ENCODE results near the gene PIK3R6. TPM values are rescaled to one million over a fixed set of nuclear protein-coding genes. Genes with fewer than 3 reads are reported as not detected.

Gene PIK3R6
- total RNA-seq, result 1 to 10 TPM in 2 of 4 donors, under 1 TPM in 2; 0.59 to 4.8 (median 1.7) TPM

GRCh38 chr17:8867361-8867981, at the start of gene PIK3R6:
Gene PIK3R6, minus strand, starts transcription at chr17:8867674. Its CDS starts 17,880 bp downstream, at chr17:8849794.
- no peak within 1 kb of the TSS for H3K27ac ChIP-seq
- no peaks in the 10 kb centered on the region for H3K36me3 ChIP-seq
- no peaks in the 10 kb centered on the region for H3K27me3 ChIP-seq
- peaks cover 0 to 7% (median 0%) of the 10 kb centered on the region in 4 donors for H3K9me3 ChIP-seq
- H3K4me3 ChIP-seq, result peak within 1 kb of the TSS in 1 of 4 donors; percentile 31
- WGBS, 2 donors, result 43 to 49% methylated on average over 11 to 12 of the region's 12 CpGs
- no peak for DNase-seq (ENCODE audit: low spot score in 2 of 2)
- no peaks in the 10 kb centered on the region for H3K4me1 ChIP-seq
- TF ChIP-seq POLR2A (IDR thresholded peaks at IDR 0.05), result no peak

- Histone ChIP-seq H3K27ac (peak overlapping the region in 2 of 4 donors; percentile 70 to 71), H3K27me3 (no peaks in the 10 kb centered on the region), H3K36me3 (no peaks in the 10 kb centered on the region), H3K4me1 (no peaks in the 10 kb centered on the region), H3K9me3 (peaks cover 0 to 29% (median 0%) of the 10 kb centered on the region in 4 donors), H3K4me3 (no peak overlapping the region)
- no peak for TF ChIP-seq CTCF (IDR thresholded peaks at IDR 0.05)
- no peak for TF ChIP-seq POLR2A (IDR thresholded peaks at IDR 0.05)
- no peak for TF ChIP-seq EP300 (IDR thresholded peaks at IDR 0.05)
- 64 to 70% methylated on average over 7 of the region's 7 CpGs for WGBS, 2 donors
- DNase-seq (ENCODE audit: low spot score in 2 of 2), result no peak
Observed at GRCh38 chr17:8916466-8916865, 49.0 kb upstream of the PIK3R6 start.

DNA sequence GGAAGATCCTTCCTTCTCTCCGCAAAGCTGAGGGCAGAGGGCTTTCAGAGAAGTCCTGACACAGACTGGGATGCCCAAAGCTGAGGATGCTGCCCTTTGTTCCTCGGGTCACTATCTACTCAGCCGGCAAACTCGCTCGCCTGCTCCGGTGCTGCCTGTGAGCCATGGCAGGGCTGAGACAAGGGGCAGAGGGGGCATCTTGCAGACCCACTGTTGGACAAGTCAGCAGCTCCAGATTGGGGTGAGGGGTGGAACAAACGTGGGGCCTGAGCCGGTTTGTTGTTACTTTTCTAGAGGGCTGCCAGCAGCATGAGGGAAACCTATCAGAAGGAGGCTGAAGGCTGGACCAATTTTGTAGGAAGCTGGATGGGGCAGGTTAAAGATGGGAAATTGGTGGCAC, 47.1 kb upstream of the PIK3R6 start:
- Histone ChIP-seq H3K27ac (no peak overlapping the region), H3K4me3 (no peak overlapping the region), H3K4me1 (no peaks in the 10 kb centered on the region), H3K9me3 (peaks cover 0 to 29% (median 0%) of the 10 kb centered on the region in 4 donors), H3K36me3 (no peaks in the 10 kb centered on the region), H3K27me3 (no peaks in the 10 kb centered on the region)
- DNase-seq (ENCODE audit: low spot score in 2 of 2), result no peak
- WGBS, 2 donors, result 76 to 78% methylated on average over 8 of the region's 8 CpGs
- TF ChIP-seq POLR2A (IDR thresholded peaks at IDR 0.05) (no peak), EP300 (IDR thresholded peaks at IDR 0.05) (no peak), CTCF (IDR thresholded peaks at IDR 0.05) (no peak)

GRCh38 chr17:8913879-8914278, 46.4 kb upstream of the PIK3R6 start:
- WGBS, 2 donors, result 80 to 82% methylated on average over 3 to 4 of the region's 4 CpGs
- DNase-seq (ENCODE audit: low spot score in 2 of 2), result no peak

GRCh38 chr17:8913091-8913490, 45.6 kb upstream of the PIK3R6 start:
- no peak overlapping the region for H3K27ac ChIP-seq
- TF ChIP-seq POLR2A (IDR thresholded peaks at IDR 0.05), result no peak
- TF ChIP-seq EP300 (IDR thresholded peaks at IDR 0.05), result no peak
- TF ChIP-seq CTCF (IDR thresholded peaks at IDR 0.05), result no peak
- peaks cover 0 to 19% (median 0%) of the 10 kb centered on the region in 4 donors for H3K9me3 ChIP-seq
- no peaks in the 10 kb centered on the region for H3K4me1 ChIP-seq
- WGBS, 2 donors, result 90 to 93% methylated on average over 6 of the region's 6 CpGs
- no peak for DNase-seq (ENCODE audit: low spot score in 2 of 2)
- H3K4me3 ChIP-seq, result no peak overlapping the region
- H3K27me3 ChIP-seq, result no peaks in the 10 kb centered on the region
- no peaks in the 10 kb centered on the region for H3K36me3 ChIP-seq

More at GRCh38 chr17:8913879-8914278, 46.4 kb upstream of the PIK3R6 start:
- H3K4me1 ChIP-seq, result no peaks in the 10 kb centered on the region
- H3K36me3 ChIP-seq, result no peaks in the 10 kb centered on the region
- no peak overlapping the region for H3K4me3 ChIP-seq
- peaks cover 0 to 27% (median 0%) of the 10 kb centered on the region in 4 donors for H3K9me3 ChIP-seq
- TF ChIP-seq EP300 (IDR thresholded peaks at IDR 0.05) (no peak), CTCF (IDR thresholded peaks at IDR 0.05) (no peak), POLR2A (IDR thresholded peaks at IDR 0.05) (no peak)
- H3K27me3 ChIP-seq, result no peaks in the 10 kb centered on the region
- no peak overlapping the region for H3K27ac ChIP-seq
